OCI-LY3 (cell line): ENCODE measurements around the gene CIP2A.

Experiments
- CTCF ChIP-seq: fragments of 200-600, 300-600 bp; sonication (generic); IDR thresholded peaks from 2 replicates; pipeline ENCODE4 v1.5.1; 2014; ENCODE audit warnings: antibody characterized with exemption, low read length, low read depth
- EZH2phosphoT487 ChIP-seq: fragments of 200-600 bp; shearing (Covaris generic); IDR thresholded peaks from 2 replicates; pipeline ENCODE4 v1.6.1; 2018; ENCODE audit warnings: antibody characterized with exemption, mixed run types, low read depth

GRCh38 chr3:108629974-108630373 lies 40.7 kb upstream of the CIP2A start:
- TF ChIP-seq CTCF (no peak), EZH2phosphoT487 (no peak)
